Neural cell (in vitro differentiated cells): Measurements from ENCODE around the gene RSPO4.

ENCODE experiments used
- CTCF ChIP-seq: fragments of 450-650 bp; IDR thresholded peaks from 2 replicates; pipeline ENCODE4 v1.5.1; 2014; ENCODE audit warnings: antibody characterized with exemption, mild to moderate bottlenecking, moderate library complexity; ENCODE audit not compliant: poor library complexity, severe bottlenecking
- EP300 ChIP-seq: fragments of 450-650 bp; conservative IDR thresholded peaks from 2 replicates; pipeline ENCODE4 v1.6.1; 2014; ENCODE audit warnings: antibody characterized with exemption, mild to moderate bottlenecking, moderate library complexity; ENCODE audit not compliant: poor library complexity, severe bottlenecking
- EZH2 ChIP-seq: fragments of 200-600, 300-800 bp; shearing (Covaris generic), sonication (generic); IDR thresholded peaks from 2 replicates; pipeline ENCODE4 v1.6.1; 2014; ENCODE audit warnings: antibody characterized with exemption, low read length, borderline replicate concordance, mild to moderate bottlenecking; ENCODE audit not compliant: insufficient read depth, poor library complexity, severe bottlenecking
- MXI1 ChIP-seq: fragments of 450-650 bp; conservative IDR thresholded peaks from 2 replicates; pipeline ENCODE4 v1.6.1; 2014; ENCODE audit warnings: antibody characterized with exemption, mild to moderate bottlenecking; ENCODE audit not compliant: poor library complexity, severe bottlenecking
- POLR2AphosphoS5 ChIP-seq: IDR thresholded peaks from 2 replicates; pipeline ENCODE4 v1.6.1; 2012
- RAD21 ChIP-seq: fragments of 450-650 bp; conservative IDR thresholded peaks from 2 replicates; pipeline ENCODE4 v1.6.1; 2014; ENCODE audit warnings: antibody characterized with exemption, mild to moderate bottlenecking, moderate library complexity
- REST ChIP-seq: IDR thresholded peaks from 2 replicates; pipeline ENCODE4 v1.6.1; 2012; ENCODE audit warnings: borderline replicate concordance
- SMC3 ChIP-seq: fragments of 450-650 bp; conservative IDR thresholded peaks from 2 replicates; pipeline ENCODE4 v1.6.1; 2014; ENCODE audit warnings: antibody characterized with exemption, mild to moderate bottlenecking, moderate library complexity; ENCODE audit not compliant: poor library complexity

- no peak for TF ChIP-seq REST
- TF ChIP-seq CTCF = no peak
- no peak for TF ChIP-seq EZH2
- TF ChIP-seq POLR2AphosphoS5 = no peak
- TF ChIP-seq EP300 = no peak
- no peak for TF ChIP-seq SMC3
- TF ChIP-seq RAD21 = no peak
- no peak for TF ChIP-seq MXI1
Measured at GRCh38 chr20:962683-963082, 39.4 kb downstream of the RSPO4 start.
